Activated gamma-delta T cell treated with Interleukin-2 at 50 U/mL for 16 hours (primary cell): ENCODE measurements around the gene GPR84.

Experiments used
- DNase-seq: peaks from one replicate; pipeline ENCODE4 v3.0.0-alpha.2; 2020

The GPR84 gene

DNA sequence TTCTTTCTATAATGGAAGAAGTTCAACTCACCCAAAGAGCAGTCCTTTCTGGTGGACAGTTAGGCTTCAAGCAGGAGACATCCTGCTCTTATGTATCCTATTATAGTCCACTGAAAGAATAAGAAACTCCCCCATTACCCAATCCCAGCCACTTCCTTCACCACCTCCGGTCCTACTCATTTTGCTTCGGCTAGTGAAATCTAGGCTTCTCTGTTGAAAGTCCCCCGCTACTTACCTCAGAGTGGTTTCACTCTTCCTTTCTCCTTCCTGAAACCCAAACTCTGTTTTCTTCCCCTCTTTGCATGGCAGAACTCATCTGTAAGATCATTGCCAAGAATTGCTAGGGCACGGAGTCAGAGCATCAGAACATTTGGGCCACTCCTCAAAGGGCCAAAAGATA lies at the start of gene GPR84:
Gene GPR84 (minus strand): TSS at position 74 of the 400 bp plus-strand sequence. CDS start 635 bp downstream, outside the sequence.
- no peak for DNase-seq

DNA sequence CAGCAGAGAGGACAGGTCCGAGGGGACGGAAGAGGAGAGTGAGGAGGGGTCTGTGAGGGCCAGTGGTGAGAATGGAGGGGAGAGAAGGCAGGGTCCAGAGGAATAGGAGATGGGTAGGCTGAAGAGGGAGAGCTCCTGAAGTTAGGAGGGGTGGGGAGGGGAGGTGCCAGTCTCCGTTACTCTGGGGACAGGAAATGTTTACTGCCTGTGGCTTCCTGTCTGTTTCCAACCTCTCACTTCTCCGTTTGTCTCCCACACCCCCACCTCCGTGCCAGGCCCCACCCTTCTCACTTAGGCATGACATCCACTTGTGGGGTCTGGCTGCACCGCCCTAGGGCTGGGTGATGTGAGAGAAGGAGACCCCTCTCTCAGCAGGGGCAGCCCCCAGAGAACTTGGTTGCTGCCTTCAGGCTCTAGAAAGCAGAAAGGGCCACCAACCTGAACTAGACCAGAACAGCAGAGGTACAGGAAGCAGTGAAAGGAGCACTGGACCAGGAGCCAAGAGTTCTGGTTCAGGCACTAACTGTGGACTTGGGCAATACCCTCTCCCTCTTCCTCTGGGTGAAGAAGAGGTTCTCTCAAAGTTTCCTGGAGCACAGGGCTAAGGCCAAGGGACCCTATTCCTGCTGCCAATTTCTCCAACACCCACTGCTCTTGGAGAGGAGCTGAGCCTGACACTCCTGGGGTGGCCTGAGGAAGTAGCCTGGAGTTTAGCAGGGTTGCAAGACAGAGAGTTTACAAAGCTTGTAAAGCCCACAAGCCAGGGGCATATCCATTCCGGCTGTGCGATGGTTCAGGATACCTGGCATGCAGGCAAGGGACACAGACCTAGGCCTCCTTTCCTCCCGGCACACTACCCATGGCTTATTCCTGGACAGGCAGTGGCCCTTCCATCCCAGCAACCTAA lies 49.3 kb upstream of the GPR84 start:
- DNase-seq: peak; percentile 86

DNA sequence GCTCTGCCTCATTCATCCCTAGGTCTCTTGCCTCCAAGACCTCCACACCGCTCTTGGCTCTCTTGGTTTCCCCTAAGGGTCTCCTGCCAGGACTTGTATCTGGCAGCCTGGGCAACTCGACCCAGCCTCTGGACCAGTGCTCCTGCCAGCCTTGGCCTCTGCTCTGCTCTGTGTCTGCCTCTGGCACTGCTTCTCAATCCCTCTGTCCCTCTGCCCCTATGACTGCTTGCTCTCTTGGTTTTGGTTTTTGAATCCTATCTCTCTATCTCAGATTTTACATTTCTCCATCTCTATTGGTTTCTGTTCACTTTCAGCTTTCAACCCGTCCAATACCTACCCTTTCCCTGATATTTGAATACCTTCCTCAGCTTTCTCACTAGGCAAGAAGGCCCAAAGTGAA lies 48.5 kb upstream of the GPR84 start:
- no peak for DNase-seq

DNA sequence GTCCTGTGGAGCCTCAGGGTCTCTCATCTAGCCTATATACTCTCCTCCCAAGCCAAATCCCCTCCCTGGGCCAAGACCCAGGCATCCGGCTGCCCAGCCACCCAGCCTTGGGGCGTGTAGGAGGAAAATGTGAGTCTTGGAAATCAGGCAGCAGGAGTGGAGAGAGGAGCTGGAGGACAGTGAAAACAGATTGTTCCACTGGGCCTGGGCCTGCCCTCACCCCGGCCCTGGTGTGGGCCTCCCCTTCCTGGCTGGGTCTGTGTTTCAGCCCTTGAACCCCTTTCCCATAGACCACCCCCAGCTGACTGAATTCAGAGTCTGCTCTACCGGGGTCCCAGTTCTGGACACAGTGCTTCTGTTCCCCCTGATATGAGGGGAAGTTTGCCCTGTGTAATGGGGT lies 48.1 kb upstream of the GPR84 start:
- no peak for DNase-seq

DNA sequence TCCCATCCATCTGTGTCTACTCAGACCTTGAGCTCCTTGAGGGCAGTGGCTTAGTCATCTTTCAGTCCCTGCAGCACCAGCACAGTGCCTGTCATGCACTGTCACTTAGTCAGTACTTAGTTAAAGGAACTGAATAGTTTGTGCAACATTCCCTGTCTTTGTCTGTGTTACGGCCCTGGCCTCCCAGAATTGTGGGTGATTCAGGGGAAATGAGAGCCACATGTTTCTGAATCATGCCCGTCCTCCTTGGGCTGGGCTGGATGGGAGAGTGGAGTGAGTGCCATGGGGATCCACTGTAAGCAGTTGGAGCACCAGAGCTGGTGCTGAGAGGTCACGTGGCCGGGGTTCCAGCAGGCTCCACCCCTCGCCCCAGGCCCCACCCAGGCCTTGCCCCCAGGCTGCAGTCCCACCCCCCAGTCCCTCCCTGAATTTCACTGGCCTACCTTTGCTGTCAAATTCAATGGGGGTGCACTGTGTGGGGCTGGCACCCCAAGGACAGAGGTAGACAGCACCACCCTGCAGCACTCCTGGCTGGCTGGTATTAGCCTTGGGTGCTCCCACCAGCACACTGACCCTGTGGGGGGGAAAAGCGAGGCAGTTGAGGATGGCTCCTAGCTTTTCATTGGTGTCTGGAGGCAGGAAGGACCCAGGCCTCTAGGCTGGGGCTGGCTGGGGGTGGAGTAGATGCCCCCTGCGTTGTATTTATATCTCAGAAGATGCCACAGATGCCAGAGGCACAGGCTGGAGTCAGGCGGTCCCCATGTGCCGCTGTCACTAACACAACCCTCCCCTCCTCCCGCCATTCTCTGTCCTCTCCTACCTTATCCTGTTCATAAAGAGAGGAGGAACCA lies 47.3 kb upstream of the GPR84 start:
- peak; percentile 38 for DNase-seq

DNA sequence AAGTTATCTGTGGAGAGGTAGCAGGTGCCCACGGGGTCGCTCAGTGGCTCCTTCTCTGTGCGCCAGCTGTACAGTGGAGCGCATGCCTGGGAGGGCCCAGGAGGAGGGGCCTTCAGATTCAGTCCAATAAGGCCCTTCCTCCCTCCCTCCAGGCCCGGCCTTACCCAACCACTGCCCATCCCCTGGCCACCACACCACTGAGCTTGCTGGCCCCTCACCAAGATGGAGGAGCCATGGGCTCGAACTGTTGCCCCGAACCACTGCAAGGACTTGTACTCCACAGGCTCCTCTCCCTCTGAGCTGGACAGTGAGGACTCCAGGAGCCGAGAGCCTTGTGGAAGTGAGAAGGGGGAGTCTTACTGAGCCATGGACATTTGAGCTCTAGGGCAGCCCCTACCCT lies 45.0 kb upstream of the GPR84 start:
- DNase-seq: no peak

DNA sequence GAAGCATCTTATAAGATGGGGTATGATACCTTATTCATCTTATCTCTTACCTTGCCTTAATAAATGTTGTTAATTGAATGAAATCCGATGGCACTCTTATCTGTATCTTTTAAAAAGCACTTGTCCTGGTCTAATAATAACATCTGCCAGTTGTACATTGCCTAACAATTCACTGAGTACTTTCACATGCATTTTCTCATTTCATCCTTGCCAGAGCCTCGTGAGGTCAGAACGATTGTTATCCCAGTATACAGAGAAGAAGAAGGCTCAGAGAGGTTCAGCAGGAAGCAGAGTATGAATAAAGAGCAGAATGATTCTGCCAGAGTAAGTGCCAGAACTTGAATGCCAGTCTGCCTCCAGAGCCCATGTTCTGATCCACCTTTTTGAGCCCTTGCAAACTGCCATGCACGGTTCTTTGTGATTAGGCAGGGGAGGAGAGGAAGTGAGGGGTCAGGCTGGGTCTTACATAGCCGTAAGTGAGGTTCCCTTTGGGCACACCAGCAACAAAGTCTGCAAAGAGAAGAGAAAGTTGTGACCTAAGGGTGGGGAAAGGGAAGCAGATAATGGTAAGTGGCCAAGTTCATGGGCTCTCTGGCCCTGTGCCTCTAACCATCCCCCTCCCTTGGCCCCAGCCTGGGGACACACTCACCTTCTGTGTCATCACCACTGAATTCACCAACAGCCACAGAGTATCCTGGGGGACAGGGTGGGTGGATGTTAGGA lies 43.1 kb upstream of the GPR84 start:
- DNase-seq: no peak

DNA sequence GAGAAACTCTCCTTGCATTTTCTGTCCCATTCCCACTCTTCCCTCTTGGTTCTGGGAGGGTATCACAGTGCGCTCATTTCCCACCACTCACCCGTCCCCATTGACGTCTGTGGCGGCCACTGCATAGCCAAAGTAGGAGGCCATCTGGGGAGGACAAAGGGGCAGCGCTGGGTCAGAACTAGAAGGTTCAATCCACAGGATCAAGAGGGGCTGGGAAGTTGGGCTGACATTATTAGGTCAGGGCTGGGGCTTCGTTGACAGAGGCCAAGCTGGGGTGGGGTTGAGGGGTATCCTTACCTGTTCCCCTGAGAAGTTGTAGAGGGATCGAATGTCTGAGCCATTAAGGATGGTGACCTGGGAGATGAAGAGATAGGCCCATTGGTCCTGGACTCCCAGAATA lies 41.3 kb upstream of the GPR84 start:
- DNase-seq: no peak

DNA sequence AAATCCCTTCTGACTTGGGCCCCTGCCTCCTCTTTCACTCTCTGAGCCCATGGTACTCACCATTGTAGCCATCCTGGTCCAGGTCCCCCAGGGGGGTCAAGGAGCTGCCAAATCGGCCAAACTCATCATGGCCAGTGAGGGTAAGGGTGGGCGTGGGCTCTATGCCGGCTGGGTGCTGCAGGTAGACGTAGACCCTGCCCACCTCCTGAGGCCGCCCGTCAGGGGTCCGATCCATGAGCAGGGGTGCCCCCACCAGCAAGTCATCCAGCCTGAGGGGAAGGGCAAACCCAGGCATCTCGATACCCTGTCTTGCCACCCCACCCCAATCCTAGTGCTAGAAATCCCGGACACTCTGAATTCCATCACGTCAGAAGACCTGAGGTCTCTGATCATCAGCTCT lies 40.8 kb upstream of the GPR84 start:
- no peak for DNase-seq

DNA sequence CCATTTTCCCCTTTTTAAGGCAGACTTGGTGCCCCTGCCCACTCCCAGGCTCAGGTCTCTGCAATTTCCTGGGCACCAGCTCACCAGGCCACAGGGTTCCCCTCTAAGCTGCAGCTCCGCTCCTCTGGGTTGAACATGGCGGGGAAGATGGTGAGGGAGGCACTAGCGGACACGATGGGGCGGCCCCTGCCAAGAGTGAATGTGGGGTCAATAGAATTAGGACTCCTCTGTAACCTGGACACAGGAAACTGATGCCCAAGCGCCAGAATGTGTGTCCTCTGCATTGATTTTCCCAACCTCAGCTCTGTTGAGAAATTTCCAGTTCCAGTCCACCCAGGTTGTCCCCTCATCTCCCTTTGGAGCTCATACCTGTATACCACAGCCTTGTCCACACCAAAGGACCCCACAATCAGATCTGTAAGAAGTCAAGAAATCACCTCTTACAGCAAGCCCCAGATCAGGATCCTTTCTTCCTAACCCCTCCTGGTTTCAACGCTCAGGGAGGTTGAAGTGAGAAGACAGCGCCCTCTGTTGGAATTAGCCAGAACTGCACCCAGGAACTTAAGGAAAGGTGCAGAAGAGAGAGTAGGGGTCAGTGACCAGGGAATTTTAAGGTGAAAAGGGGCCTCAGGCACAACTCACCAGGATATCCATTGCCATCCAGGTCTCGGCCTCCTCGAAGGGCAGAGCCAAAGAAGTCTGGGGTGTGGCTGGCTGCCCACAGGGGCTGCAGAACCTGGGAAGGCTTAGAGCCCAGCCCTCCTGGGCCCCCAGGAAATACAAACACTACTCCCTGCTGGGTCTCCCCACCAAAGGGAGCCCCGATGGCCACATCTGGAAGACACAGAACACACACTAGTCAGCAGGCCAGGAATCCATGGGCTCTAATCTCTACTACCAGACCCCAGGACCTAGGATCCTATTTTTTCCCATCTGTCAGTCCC lies 40.0 kb upstream of the GPR84 start:
- DNase-seq: peak; percentile 62

DNA sequence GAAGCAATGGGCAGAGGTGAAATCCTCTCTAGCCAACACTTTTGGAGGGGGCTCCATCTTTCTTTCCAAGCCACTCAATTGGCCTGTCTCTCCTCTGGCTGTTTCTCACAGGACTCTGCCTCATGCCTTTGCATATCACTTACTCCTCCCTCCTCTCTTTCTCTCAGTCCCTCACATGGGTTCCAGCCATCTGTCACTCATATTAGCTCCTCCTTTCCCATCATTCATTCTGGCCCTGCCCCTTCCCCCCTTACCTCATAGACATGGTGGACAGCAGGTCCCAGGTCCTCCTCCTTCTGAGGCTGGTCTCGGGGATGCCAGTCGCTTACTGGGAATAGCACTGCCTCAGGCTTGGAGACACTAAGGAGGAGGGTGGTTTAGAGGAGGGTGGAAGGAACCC lies 36.8 kb upstream of the GPR84 start:
- DNase-seq: no peak

DNA sequence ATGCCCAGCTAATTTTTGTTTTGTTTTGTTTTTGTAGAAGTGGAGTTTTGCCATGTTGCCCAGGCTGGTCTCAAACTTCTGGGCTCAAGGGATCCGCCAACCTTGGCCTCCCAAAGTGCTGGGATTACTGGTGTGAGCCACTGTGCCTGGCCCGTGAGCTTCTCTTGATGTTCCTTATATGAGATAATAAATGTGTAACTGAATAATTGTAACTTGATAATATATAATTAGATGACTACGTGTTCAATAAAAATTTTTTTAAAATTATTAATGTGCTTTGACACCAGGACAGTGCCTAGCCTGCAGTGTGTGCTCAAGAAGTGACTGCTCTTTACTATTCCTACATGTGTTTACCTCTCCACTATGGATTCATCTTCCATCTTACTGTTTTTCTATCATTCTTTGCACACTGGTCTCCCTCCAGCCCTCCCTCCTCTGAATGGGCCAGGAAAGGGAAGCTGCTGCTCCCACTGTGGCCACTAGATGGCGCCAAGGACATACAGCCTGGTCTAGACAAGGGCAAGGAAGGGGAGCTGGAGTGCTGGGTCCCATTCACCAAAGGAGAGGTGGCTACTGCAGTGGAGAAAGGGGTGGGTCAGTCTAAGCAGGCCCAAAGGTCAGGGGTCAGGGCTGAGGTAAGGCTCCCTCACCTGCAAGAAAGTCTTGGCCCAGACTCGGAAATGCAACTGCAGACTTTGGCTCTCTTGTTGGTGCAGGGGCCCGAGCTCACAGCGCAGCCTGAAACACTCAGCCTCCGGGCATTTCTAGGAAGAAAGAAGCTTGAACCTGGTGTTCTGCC lies 34.9 kb upstream of the GPR84 start:
- DNase-seq: peak; percentile 90

DNA sequence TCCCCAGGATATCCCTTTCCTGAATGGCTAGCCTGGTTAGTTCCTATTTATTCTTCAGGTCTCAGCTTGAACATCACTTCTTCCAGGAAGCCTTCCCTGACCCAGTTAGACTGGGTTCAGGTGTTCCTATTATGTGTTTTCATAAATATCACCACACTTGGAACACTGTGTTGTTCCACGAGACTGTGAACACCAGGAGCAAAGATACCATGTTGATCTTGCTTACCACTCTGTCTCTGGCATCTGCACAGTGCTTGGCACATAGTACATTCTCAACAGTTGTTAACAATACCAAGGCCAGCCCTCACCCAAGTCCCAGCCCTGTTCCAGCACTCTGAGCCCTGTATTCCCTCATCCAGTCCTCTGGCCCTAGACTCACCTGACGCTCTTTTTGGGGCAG lies 33.9 kb upstream of the GPR84 start:
- DNase-seq: no peak

DNA sequence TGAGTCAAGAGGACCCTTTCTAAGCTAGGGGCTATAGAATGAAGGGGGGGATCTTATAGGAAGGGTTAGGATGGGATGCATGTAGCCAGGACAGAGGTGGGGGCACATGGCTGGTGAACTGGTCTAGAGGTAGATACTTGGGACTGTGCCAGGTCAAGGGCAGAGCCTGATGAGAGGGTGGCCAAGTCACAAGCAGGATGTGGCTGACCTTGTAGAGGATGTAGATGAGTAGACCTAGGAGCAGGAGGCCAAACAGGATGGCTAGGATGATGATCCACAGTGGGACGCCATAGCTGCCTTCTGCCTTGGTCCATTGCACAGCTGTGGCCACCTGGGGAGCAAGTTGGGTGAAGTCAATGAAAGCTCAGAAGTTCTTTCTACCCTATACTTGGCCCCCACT lies 32.9 kb upstream of the GPR84 start:
- no peak for DNase-seq

DNA sequence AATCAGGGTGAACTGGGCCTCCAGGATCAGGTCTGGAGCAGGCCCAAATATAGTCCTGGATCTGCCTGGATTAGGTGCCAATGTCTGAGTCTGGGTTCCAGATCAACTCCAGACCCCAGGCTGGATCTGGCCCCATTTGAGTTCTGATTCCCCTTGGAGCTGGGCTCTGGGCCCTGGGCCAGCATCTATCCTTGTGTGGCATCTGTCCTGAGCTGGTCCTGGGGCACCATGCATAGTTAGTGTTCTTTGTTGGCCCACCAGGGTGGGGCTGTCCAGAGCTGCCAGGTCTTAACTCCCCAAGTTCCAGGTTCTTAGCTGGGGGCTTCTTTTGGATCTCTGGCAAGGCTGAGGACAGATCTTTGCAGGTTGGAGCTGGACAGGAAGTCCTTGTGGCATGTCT lies 31.3 kb upstream of the GPR84 start:
- no peak for DNase-seq

DNA sequence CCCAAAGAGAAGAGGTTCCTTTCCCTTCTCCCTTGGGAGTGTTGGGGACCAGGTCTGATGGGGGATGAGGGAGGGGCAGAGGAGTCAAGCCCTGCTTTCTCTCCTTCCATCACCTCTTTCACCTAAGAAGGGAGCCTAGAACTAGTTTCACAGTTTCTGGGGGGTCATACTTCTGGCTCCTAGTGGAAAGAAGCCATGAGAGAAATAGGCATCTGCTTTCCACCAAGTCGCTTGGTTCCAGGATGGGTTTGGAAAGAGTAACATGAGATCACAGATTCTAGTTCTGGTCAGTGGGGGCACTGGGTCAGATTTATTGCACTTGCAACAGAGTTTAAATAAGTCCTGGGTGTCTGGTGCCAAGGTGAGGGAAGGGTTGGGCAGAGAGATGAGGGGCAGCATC lies 30.7 kb upstream of the GPR84 start:
- no peak for DNase-seq

DNA sequence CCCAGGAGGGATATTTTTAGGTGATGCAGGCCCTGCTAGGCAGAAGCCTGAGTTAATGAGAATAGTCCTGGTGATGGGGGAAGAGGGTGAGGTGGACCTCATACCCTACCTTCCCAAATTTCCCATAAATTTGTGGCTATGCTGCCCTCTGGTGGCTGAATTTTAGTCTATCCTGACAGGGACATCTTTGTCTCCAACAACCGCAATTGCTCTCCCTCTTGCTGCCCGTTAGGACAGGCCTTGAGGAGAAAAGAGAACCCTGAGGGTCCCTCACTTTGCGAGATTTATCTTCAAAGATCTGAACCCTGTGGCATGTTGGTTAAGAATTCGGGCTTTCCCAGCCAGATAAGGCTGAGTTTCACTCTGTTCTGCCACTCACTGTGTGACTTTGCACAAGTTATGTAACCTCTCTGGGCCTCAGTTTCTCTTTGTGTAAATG lies 30.0 kb upstream of the GPR84 start:
- DNase-seq: no peak

DNA sequence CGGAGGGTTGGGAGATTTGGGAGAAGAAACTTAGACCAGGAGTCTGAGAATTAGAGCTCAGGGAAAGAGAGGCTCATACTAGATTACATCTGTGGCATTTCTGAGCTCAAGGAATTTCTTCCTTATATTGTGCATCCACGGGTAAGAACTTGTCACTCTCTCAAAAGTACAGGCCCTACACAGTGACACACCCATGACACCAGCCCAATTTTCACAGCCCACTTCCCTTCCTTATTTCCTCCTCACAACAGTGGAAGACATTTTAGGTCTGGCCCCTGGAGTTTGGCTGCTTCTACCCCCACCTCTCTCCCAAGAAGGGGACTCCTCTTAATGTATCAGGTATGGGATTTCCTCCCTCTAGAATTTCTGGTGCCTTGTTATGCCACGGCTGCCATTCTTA lies 29.5 kb upstream of the GPR84 start:
- no peak for DNase-seq

DNA sequence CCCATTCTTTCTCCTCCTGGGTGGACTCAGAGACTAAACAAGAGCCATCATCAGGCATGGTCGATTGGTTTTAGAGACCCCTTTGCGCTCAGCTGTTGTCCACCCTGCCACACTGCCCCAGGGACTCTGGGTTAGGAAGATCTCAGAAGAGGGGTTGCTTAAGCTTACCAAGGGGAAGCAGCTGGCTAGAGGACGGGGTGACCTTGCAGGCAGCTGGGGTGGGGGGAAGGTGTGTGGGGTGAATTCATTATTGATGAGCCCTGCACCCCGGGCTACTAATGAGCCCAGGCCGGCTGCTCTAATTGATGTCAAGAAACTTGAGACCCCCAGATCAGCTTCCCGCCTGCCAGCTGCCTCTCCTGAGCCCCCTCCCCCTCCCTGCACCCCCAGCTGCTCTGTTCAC lies 28.9 kb upstream of the GPR84 start:
- DNase-seq: no peak

DNA sequence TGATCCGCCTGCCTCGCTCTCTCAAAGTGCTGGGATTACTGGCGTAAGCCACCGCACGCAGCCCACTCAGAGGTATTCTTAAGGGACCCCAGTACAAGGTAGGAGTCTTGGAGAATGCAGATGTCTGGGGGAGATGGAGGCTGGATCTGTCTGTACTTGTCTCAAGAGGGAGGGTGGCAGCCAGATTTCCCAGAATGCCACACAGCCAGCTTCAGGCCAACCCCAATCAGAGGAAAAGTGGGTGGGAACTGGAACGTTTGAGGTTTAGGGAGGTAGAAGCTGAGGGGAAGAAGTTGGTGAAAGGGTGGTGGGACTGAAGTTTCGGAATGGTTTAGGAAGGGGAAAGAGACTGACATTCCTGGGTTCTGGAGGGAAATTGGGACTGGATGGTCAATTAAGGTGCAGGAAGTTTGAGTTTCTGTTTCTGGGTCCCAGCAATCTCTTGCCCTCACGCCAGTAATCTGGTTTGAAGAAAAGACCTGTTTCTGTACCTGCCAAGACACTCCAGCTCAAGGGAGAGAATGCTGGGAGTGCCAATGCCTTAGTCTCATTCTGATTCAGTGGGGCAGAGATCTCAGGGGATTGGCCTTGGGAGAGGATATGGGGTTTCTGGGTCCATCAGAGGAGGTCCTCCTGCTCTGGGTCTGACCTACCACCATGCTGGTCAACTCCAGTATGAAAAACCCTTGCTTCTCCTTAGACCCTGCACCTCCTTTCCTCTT lies 28.4 kb upstream of the GPR84 start:
- DNase-seq: no peak
